HEK293 (cell line): Measurements from ENCODE around the gene FOXI2.

ENCODE experiments used
- TCF7L2 ChIP-seq: IDR thresholded peaks from 2 replicates; pipeline ENCODE4 v1.6.1; 2011; ENCODE audit warnings: low read depth, mild to moderate bottlenecking, inconsistent platforms, low read length, moderate library complexity, borderline replicate concordance
- YY1 ChIP-seq: fragments of 450-650 bp; formaldehyde crosslinking; IDR thresholded peaks from 2 replicates; pipeline ENCODE4 v1.5.1; 2018; ENCODE audit warnings: missing biosample characterization, missing genetic modification characterization
- ZBTB7A ChIP-seq: fragments of 450-650 bp; formaldehyde crosslinking; IDR thresholded peaks from 2 replicates; pipeline ENCODE4 v1.5.1; 2016; ENCODE audit warnings: low read depth, missing biosample characterization, missing genetic modification characterization
- ZNF10 ChIP-seq: fragments of 450-650 bp; formaldehyde crosslinking; IDR thresholded peaks from 2 replicates; pipeline ENCODE4 v1.5.1; 2017; ENCODE audit warnings: missing biosample characterization, missing genetic modification characterization
- ZNF112 ChIP-seq: fragments of 450-650 bp; formaldehyde crosslinking; IDR thresholded peaks from 2 replicates; pipeline ENCODE4 v1.5.0; 2017; ENCODE audit warnings: missing biosample characterization, missing genetic modification characterization
- ZNF175 ChIP-seq: fragments of 450-650 bp; formaldehyde crosslinking; IDR thresholded peaks from 2 replicates; pipeline ENCODE4 v1.5.1; 2016; ENCODE audit warnings: missing biosample characterization, missing genetic modification characterization
- ZNF266 ChIP-seq: fragments of 450-650 bp; formaldehyde crosslinking; IDR thresholded peaks from 2 replicates; pipeline ENCODE4 v1.5.1; 2016; ENCODE audit warnings: missing biosample characterization, missing genetic modification characterization, low read depth
- ZNF514 ChIP-seq: fragments of 450-650 bp; formaldehyde crosslinking; IDR thresholded peaks from 2 replicates; pipeline ENCODE4 v1.5.1; 2016; ENCODE audit warnings: missing biosample characterization, missing genetic modification characterization
- ZNF704 ChIP-seq: fragments of 450-650 bp; formaldehyde crosslinking; IDR thresholded peaks from 2 replicates; pipeline ENCODE4 v1.5.1; 2016; ENCODE audit warnings: missing biosample characterization, missing genetic modification characterization
- ZSCAN18 ChIP-seq: fragments of 450-650 bp; formaldehyde crosslinking; IDR thresholded peaks from 2 replicates; pipeline ENCODE4 v1.5.1; 2016; ENCODE audit warnings: missing biosample characterization, missing genetic modification characterization
- TF ChIP-seq, protein P1 (sequence below): fragments of 450-650 bp; formaldehyde crosslinking; IDR thresholded peaks from 2 replicates; pipeline ENCODE4 v1.5.1; 2016; ENCODE audit warnings: missing biosample characterization, missing genetic modification characterization
- TF ChIP-seq, protein P2 (sequence below): fragments of 450-650 bp; formaldehyde crosslinking; IDR thresholded peaks from 2 replicates; pipeline ENCODE4 v1.5.1; 2017; ENCODE audit warnings: missing biosample characterization, mild to moderate bottlenecking, missing genetic modification characterization, moderate library complexity
- TF ChIP-seq, protein P3 (sequence below): fragments of 450-650 bp; formaldehyde crosslinking; IDR thresholded peaks from 2 replicates; pipeline ENCODE4 v1.5.1; 2017; ENCODE audit warnings: missing biosample characterization, missing genetic modification characterization

- TF ChIP-seq, protein P1, sequence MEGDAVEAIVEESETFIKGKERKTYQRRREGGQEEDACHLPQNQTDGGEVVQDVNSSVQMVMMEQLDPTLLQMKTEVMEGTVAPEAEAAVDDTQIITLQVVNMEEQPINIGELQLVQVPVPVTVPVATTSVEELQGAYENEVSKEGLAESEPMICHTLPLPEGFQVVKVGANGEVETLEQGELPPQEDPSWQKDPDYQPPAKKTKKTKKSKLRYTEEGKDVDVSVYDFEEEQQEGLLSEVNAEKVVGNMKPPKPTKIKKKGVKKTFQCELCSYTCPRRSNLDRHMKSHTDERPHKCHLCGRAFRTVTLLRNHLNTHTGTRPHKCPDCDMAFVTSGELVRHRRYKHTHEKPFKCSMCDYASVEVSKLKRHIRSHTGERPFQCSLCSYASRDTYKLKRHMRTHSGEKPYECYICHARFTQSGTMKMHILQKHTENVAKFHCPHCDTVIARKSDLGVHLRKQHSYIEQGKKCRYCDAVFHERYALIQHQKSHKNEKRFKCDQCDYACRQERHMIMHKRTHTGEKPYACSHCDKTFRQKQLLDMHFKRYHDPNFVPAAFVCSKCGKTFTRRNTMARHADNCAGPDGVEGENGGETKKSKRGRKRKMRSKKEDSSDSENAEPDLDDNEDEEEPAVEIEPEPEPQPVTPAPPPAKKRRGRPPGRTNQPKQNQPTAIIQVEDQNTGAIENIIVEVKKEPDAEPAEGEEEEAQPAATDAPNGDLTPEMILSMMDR (tag by site-specific recombination), result no peak
- TF ChIP-seq ZNF704 (tag by site-specific recombination) (no peak), TCF7L2 (no peak), ZNF266 (no peak), ZBTB7A (no peak), ZSCAN18 (tag by site-specific recombination) (no peak), ZNF175 (tag by site-specific recombination) (no peak), YY1 (tag by site-specific recombination) (no peak), ZNF514 (no peak), ZNF112 (tag by site-specific recombination) (no peak), ZNF10 (tag by site-specific recombination) (no peak)
- TF ChIP-seq, protein P2, sequence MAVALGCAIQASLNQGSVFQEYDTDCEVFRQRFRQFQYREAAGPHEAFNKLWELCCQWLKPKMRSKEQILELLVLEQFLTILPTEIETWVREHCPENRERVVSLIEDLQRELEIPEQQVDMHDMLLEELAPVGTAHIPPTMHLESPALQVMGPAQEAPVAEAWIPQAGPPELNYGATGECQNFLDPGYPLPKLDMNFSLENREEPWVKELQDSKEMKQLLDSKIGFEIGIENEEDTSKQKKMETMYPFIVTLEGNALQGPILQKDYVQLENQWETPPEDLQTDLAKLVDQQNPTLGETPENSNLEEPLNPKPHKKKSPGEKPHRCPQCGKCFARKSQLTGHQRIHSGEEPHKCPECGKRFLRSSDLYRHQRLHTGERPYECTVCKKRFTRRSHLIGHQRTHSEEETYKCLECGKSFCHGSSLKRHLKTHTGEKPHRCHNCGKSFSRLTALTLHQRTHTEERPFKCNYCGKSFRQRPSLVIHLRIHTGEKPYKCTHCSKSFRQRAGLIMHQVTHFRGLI (tag by site-specific recombination), result no peak
- TF ChIP-seq, protein P3, sequence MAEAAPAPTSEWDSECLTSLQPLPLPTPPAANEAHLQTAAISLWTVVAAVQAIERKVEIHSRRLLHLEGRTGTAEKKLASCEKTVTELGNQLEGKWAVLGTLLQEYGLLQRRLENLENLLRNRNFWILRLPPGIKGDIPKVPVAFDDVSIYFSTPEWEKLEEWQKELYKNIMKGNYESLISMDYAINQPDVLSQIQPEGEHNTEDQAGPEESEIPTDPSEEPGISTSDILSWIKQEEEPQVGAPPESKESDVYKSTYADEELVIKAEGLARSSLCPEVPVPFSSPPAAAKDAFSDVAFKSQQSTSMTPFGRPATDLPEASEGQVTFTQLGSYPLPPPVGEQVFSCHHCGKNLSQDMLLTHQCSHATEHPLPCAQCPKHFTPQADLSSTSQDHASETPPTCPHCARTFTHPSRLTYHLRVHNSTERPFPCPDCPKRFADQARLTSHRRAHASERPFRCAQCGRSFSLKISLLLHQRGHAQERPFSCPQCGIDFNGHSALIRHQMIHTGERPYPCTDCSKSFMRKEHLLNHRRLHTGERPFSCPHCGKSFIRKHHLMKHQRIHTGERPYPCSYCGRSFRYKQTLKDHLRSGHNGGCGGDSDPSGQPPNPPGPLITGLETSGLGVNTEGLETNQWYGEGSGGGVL (tag by site-specific recombination), result no peak
Observed at GRCh38 chr10:127735723-127736221, 1.2 kb upstream of the FOXI2 start.
